Amniotic epithelial cell (primary cell): ENCODE results near the gene NMB.

Experiments used
- DNase-seq: peaks from one replicate; pipeline ENCODE4 v3.0.0-alpha.2; 2010; ENCODE audit warnings: low read depth

Gene NMB

DNA sequence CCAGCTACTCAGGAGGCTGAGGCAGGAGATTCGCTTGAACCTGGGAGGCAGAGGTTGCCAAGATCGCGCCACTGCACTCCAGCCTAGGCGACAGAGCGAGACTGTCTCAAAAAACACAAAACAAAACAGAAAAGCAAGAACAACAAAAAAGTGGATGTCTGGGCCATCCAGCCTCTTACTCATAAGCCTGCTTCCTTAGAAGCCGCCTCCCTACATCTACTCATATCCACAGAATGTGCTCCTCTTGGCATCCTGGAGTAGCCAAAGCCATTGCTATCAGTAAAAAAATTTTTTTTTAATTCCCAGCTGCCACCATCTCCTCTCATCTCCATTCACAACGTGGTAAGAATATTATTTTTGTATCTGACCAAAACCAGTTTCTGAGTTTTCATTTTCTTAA is 46.4 kb downstream of the NMB start:
- DNase-seq = no peak

DNA sequence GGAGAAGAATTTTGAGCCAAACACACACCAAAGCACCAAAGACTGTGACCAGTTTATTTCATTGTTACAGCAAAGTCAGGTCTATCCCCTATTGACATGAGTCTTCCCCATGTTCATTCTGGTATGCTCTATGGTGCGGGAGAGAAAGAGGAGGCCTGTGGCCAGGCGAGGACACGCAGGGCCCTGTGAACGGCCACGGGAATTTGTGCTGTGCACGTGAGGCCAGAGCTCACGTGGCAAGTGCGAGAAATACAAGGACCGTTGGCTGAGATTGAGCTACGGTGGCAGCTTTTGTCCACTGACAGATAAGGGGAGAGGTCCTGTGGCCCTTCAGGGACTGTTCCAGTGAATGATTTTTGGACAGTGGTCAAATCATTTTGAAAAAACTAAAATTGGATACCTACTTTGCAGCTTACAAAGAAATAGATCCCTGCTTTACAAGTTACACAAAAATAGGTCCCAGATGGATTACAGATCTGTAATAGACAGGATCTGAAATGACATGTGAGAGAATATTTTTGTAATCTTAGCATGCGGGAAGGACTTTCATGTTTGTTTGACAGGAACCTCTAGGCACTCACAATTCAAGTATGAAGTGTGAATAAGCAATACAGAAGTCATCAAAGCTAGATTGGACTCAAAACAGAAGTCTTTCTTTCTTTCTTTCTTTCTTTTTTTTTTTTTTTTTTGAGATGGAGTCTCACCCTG is 48.0 kb downstream of the NMB start:
- no peak for DNase-seq

DNA sequence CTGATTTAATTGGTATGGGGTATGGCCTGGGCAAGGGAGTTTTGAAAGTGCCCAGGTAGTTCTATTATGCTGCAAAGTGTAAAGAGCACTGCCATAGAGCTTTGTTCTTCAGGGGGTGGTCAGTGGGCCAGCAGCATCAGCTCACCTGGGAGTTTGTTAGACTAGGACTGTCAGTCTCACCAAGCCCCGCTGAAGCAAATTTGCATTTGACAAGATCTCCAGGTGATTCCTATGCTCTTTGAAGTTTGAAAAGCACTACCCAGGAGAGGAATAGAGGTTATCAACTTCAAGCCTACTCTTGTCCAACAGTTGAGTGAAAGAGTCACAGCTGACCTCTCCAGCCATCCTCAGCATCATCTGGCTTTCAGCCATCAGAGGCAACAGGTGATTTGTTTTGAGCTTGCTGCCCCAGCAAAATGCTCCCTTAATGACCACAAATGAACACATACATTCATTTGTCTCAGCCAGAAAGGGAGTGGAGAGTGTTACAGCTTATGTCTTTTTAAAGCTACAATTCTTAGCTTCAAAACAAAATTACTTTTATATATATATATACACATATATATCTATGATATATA is 49.2 kb downstream of the NMB start:
- no peak for DNase-seq

DNA sequence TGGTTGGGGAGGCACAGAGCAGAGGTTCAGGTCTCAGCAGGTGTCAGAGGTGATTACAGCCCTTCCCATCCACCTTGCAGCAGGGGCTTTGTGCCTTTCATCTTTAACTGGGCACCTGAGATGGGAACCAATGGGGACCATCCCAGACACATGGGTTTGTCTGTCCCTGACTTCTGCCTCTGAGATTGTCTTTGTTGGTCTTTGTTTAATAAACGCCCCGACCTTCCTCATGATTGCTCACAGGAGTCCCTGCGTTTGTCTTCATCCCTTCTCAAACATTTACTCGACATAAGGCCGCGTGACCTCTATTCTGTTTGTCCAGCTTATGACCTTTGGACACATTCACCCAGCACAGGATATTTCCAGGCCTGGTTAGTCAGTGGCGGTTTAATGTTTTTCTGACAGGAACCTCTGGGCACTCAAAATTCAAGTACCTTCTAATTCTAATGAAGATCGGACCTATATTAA is 51.3 kb downstream of the NMB start:
- no peak for DNase-seq

DNA sequence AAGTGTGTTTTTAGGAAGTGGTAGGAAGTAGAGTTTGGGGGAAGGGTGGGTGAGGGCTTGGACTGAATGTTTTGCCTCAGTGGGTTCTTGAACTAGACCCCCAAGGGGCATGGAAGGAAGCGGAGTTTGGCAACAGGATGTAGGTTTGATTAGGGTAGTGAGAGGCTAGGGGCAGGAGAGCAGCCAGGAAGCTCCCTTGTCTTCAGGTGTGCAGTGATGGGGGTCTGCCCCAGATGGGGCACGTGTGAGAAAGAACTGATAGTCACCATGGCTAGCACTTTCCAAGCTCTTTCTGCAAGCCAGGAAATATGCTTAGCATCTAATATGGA is 52.5 kb downstream of the NMB start:
- DNase-seq = no peak
